Measurements from ENCODE around the gene SEMG1.

Gene SEMG1

GRCh38 chr20:45193331-45193730 lies 13.5 kb upstream of the SEMG1 start:
- no peak overlapping the region for H3K4me3 ChIP-seq (ENCODE audit: low read length)
- TF ChIP-seq ZNF274 (IDR thresholded peaks at IDR 0.05; ENCODE audit: low read depth, low read length), result no peak

- no peak overlapping the region for H3K4me3 ChIP-seq (ENCODE audit: low read length)
- no peak for TF ChIP-seq ZNF274 (IDR thresholded peaks at IDR 0.05; ENCODE audit: low read depth, low read length)
Measured at GRCh38 chr20:45209924-45210323, 3.1 kb downstream of the SEMG1 start.

GRCh38 chr20:45211569-45212474 lies 5.0 kb downstream of the SEMG1 start:
- H3K4me3 ChIP-seq (ENCODE audit: low read length), result no peak overlapping the region
- TF ChIP-seq ZNF274 (IDR thresholded peaks at IDR 0.05; ENCODE audit: low read depth, low read length), result no peak

- TF ChIP-seq ZNF274 (IDR thresholded peaks at IDR 0.05; ENCODE audit: low read depth, low read length), result no peak
- H3K4me3 ChIP-seq (ENCODE audit: low read length), result no peak overlapping the region
Measured at GRCh38 chr20:45212836-45213235, 6.0 kb downstream of the SEMG1 start.

- TF ChIP-seq ZNF274 (IDR thresholded peaks at IDR 0.05; ENCODE audit: low read depth, low read length), result no peak
Measured at GRCh38 chr20:45218124-45218523, 11.3 kb downstream of the SEMG1 start.

GRCh38 chr20:45218636-45219035 lies 11.8 kb downstream of the SEMG1 start:
- TF ChIP-seq ZNF274 (IDR thresholded peaks at IDR 0.05; ENCODE audit: low read depth, low read length), result no peak

More at GRCh38 chr20:45218124-45218523, 11.3 kb downstream of the SEMG1 start:
- H3K4me3 ChIP-seq (ENCODE audit: low read length), result no peak overlapping the region

GRCh38 chr20:45221076-45221475 lies 14.2 kb downstream of the SEMG1 start, which contains the start of gene SEMG2:
SEMG2 (plus strand) TSS chr20:45221373; CDS start chr20:45221390, 17 bp downstream.
- H3K4me3 ChIP-seq (ENCODE audit: low read length), result no peak within 1 kb of the TSS
- TF ChIP-seq ZNF274 (IDR thresholded peaks at IDR 0.05; ENCODE audit: low read depth, low read length), result no peak

More at GRCh38 chr20:45218636-45219035, 11.8 kb downstream of the SEMG1 start:
- H3K4me3 ChIP-seq (ENCODE audit: low read length), result no peak overlapping the region

- no peak for TF ChIP-seq ZNF274 (IDR thresholded peaks at IDR 0.05; ENCODE audit: low read depth, low read length)
- H3K4me3 ChIP-seq (ENCODE audit: low read length), result no peak overlapping the region
Measured at GRCh38 chr20:45223136-45223535, 16.3 kb downstream of the SEMG1 start.

GRCh38 chr20:45226287-45226686 lies 19.5 kb downstream of the SEMG1 start:
- H3K4me3 ChIP-seq (ENCODE audit: low read length), result no peak overlapping the region
- TF ChIP-seq ZNF274 (IDR thresholded peaks at IDR 0.05; ENCODE audit: low read depth, low read length), result no peak

- H3K4me3 ChIP-seq (ENCODE audit: low read length), result no peak overlapping the region
- TF ChIP-seq ZNF274 (IDR thresholded peaks at IDR 0.05; ENCODE audit: low read depth, low read length), result no peak
Measured at GRCh38 chr20:45229264-45230056, 22.6 kb downstream of the SEMG1 start.

- no peak for TF ChIP-seq ZNF274 (IDR thresholded peaks at IDR 0.05; ENCODE audit: low read depth, low read length)
- no peak overlapping the region for H3K4me3 ChIP-seq (ENCODE audit: low read length)
Measured at GRCh38 chr20:45230631-45231030, 23.8 kb downstream of the SEMG1 start.

- no peak overlapping the region for H3K4me3 ChIP-seq (ENCODE audit: low read length)
Measured at GRCh38 chr20:45235995-45236394, 29.2 kb downstream of the SEMG1 start.

GRCh38 chr20:45238139-45238538 lies 31.3 kb downstream of the SEMG1 start:
- no peak for TF ChIP-seq ZNF274 (IDR thresholded peaks at IDR 0.05; ENCODE audit: low read depth, low read length)
- no peak overlapping the region for H3K4me3 ChIP-seq (ENCODE audit: low read length)

More at GRCh38 chr20:45235995-45236394, 29.2 kb downstream of the SEMG1 start:
- TF ChIP-seq ZNF274 (IDR thresholded peaks at IDR 0.05; ENCODE audit: low read depth, low read length), result no peak

- no peak overlapping the region for H3K4me3 ChIP-seq (ENCODE audit: low read length)
- no peak for TF ChIP-seq ZNF274 (IDR thresholded peaks at IDR 0.05; ENCODE audit: low read depth, low read length)
Measured at GRCh38 chr20:45246109-45246508, 39.3 kb downstream of the SEMG1 start.

All from GM08714 (cell line).